GM12891 (cell line): ENCODE measurements around the gene IL15RA.

Source experiments
- PAX5 ChIP-seq: IDR thresholded peaks from 2 replicates; pipeline ENCODE4 v1.6.1; 2011; ENCODE audit warnings: low read length, moderate library complexity, mild to moderate bottlenecking; ENCODE audit not compliant: insufficient read depth, severe bottlenecking
- POLR2A ChIP-seq: IDR thresholded peaks from 2 replicates; pipeline ENCODE4 v1.6.1; 2011; ENCODE audit warnings: low read depth, low read length, control low read depth
- POLR2AphosphoS5 ChIP-seq: IDR thresholded peaks from 2 replicates; pipeline ENCODE4 v1.6.1; 2011; ENCODE audit warnings: low read depth, low read length, control low read depth
- POU2F2 ChIP-seq: IDR thresholded peaks from 2 replicates; pipeline ENCODE4 v1.6.1; 2011; ENCODE audit warnings: low read depth, mild to moderate bottlenecking, control low read depth, low read length, moderate library complexity
- TAF1 ChIP-seq: IDR thresholded peaks from 2 replicates; pipeline ENCODE4 v1.6.1; 2011; ENCODE audit warnings: low read depth, low read length, control low read depth

DNA sequence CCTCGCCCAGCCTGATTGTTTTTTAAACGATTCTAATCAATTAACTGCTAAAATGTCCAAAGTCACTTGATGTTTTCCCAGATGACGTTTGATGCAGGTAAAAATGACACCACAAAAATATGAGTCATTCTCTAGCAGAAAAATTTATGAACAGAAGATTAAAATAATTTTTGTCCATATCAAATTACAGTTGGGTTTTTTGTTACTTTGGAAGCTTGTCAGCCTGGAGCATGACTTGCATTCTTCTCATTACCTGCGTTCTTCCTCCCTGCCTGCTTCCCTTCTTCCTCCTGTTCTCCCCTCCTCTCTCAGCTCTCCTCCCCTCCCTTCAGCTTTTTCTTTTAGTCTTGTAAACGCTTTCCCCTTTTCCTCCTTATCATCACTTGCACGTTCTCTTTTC is 18.7 kb downstream of the IL15RA start:
- TF ChIP-seq POLR2AphosphoS5 = no peak
- TF ChIP-seq POLR2A = no peak
- no peak for TF ChIP-seq TAF1
- no peak for TF ChIP-seq POU2F2
- no peak for TF ChIP-seq PAX5
